ENCODE results near the gene TMEM145.
"Not testable (repeated sequence)": the region's sequence is repeated elsewhere in the genome, so short reads cannot be mapped to it uniquely, and the experiment has no call there.

The TMEM145 gene

DNA sequence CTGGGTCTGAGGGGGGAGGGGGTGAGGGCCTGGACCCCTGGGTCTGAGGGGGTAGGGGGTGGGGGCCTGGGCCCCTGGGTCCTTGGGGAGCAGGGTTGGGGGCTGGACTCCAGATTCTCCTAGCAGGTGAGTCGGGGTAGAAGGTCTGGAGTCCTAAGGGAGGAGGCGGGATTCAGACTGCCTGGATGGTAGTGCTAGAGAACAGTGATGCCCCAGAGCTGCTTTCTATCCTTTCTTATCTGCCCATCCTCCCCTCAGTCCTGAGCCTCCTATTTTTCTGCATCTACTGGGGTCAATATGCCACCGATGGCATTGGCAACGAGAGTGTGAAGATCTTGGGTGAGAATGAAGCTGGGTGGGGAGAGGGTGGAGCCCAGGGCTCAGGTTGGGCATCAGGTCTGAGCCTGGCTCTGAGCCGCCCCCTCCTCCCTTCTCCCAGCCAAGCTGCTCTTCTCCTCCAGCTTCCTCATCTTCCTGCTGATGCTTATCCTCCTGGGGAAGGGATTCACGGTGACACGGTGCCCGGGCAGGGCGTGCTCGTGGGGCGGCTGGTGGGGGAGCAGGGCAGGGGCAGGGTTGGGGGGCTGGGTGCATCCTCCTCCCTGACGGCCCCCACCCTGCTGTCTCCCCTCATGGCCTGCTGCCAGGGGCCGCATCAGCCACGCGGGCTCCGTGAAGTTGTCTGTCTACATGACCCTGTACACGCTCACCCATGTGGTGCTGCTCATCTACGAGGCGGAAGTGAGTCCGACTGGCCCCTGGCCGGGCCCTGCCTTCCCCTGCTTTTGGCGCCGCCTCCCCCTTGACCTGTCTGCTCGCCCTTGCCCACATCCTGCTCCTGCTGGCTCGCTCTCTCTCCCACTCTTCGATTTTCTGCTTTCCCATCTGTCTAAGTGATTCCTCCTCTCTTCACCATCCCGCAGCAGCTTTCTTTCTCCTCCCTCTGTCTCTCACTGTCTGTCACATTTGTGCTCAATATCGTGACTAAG lies 3.4 kb downstream of the TMEM145 start:
- DNase-seq, result peak; percentile 15 to 20

DNA sequence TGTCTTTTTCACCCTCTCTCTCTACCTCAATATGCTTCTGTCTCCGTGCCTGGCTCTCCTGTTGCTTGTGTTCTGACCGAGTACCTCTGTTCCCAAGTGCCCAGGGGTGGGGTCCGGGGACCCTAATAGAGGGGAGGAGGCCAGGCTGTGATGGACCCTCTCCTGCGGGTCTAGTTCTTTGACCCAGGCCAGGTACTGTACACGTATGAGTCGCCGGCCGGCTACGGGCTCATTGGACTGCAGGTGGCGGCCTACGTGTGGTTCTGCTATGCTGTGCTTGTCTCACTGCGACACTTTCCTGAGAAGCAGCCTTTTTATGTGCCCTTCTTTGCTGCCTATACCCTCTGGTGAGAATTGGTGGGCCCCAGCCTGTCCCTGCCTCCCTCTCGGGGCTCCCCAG lies 4.4 kb downstream of the TMEM145 start:
- no peak for DNase-seq

DNA sequence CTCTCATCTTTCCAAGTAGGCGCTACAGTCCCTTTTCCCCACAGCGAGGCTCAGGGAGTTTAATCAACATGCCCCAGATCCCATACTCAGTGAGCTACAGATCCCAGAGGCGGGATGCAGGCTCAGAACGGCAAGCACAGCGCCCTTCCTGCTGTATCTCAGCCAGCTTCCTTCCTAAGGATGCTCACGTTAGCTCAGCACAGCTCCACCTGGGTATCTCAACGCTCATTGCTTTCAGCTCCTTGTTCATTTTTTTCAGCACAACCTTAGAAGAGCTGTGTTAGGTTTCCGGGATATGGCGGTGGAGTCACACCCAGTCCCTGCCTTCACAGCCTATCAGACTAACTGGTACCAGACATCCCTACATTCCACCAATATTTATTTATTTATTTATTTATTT lies 9.2 kb downstream of the TMEM145 start:
- DNase-seq, result no peak

DNA sequence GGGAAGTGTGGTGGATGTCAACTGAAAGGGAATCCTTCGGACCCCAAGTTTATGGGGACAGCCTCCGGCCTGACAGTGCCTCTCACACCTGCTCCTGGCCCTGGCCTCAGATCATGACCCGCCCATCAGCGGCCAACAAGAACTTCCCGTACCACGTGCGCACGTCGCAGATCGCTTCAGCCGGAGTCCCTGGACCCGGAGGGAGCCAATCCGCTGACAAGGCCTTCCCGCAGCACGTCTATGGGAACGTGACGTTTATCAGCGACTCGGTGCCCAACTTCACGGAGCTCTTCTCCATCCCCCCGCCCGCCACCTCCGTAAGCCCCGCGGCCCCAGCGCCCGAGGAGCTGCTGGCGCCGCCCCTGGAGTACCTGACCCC lies 10.4 kb downstream of the TMEM145 start:
- DNase-seq, result no peak

DNA sequence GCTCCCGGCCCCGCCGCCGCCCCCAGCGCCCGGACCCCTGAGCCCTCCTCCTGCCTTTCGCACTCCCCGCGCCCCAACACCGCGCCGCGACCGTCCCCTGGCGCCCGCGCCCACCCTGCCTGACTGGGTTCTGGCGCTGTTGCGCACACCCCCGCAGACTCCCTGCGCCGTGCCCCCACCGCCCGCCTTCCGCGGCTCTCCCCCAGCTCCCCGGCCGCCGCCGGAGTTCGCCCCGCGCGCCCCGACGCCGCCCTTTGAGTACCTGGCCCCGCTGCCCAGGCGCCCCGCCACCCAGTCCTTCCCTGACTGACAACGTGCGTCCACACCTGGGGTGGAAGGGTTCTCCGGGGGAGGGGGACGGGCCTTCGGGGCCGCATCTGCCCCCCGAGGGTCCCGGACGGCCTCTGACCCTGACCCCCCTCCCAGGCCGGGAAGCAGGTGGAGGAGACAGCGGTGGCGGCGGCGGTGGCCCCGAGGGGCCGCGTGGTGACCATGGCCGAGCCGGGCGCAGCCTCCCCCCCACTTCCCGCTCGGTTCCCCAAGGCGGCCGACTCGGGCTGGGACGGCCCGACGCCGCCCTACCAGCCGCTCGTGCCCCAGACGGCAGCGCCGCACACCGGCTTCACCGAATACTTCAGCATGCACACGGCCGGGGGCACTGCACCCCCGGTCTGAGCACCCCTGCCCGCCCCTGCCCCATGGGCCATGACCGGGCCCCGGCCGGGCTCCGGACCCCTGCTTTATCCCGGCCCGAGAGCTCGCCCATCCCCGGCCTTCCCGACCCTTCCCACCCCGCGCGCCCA lies 10.9 kb downstream of the TMEM145 start:
- DNase-seq, result no peak

DNA sequence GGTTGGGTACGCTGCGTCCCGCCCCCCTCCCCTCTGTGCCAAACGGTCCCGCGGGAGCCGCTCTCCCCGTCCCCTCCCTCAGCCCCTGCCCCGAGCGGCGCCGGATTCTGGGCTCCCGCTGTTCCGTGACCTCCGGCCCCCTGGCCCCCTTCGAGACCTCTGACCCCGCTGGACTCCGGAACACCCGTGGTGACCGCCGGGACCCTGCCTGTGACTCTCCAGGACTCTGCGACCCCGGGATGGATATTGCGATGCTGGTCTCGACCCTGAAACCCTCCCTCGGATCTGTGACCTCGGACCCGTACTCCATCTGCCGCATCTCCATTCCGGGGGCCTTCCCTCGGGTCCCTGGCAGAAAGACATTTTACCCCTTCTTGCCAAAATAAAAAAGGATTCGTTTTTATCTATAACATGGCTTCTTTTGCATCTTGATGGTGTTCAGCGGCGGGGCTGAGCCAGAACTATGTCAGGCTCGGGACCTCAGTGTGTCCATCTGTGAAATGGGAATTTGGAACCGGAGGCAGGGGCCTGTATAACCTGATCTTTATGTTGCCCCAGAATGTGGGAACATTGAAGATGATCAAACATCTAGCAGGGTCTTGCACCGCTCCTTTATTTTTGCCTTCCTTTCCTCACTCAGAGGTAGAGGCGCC lies 11.7 kb downstream of the TMEM145 start:
- no peak for DNase-seq

DNA sequence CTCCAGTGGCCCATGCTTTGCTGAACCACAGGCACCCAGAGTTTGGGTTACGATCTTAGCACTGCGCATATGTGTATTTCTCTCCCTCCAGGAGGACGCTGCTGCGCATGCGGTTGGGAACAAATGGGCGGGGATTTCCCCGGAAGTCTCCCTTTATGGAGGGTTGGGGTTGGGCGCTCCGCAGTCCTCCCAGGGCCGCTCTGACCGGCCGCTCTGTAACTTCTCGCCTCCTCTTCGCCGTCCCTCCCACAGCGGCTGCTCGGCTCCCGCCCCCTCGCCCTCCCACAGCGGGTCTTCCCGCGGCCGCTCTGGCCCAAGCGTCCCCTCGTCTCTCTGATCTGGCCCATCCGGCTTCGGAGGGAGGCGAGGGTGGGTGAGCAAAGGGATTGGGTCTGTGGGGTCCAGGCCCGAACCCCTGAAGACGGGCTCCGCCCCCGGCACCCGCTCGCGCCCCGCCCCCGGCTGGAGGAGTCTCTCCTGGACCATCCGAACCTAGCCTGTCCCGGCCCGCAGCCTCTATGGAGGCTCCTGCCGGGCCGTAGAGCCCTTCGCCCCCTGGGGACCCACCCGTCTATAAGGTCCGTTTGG lies 12.3 kb downstream of the TMEM145 start, which contains the start of gene MEGF8:
TSS of gene MEGF8 (plus strand) at position 328 of the 588 bp plus-strand sequence. CDS start 609 bp downstream, outside the sequence.
- peak; percentile 97 to 99 for DNase-seq

DNA sequence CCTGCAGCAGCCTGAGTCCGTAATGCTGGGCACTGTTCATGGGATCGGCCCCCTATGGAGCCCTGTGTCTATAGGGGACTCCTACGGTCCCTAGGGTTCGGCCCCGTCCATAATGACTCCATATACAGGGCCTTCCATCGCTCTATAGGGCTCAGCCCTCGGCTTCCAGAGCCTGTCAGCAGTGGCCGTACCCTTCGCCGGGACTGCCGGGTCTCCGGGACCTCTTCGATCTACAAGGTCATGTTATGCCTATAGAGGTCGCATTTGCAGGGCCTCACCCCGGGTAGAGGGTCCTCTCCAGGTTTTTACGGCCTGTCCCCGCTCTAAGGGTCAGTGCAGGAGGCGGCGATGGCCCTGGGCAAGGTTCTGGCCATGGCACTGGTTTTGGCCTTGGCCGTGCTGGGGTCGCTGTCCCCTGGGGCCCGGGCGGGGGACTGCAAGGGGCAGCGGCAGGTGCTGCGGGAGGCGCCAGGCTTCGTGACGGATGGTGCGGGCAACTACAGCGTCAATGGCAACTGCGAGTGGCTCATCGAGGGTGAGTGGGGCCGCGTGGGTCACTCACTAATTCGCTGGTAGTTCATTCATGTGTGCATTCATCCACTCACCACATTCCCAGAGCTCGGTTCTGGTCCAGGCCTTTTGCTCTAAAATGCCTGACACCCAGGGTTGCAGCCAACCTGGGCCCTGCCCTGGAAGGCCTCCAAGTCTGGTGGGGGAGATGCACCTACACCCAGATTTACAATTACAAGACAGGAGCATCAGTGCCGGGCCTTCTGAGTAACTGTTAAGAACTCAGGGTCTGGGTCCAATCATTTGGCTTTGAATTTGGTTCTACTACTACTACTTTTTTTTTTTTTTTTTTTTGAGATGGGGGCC lies 13.0 kb downstream of the TMEM145 start:
- peak; percentile 20 for DNase-seq

DNA sequence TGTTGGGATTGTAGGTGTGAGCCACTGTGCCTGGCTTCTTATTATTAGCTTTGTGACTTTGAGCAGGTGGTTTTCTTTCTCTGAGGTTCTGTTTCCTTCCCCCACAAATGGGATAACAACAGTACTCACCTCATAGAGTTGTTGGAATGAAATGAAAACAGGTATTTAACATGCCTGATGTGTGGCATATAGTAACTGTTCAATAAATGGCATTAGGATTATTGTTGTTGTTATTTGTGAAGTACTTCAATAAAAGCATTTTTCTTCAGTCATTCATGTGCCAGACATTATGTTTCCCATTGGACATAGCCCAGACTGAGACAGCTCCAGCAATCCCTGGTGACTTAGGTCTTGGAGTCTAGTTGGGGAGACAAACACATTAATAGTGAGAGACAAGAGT lies 13.9 kb downstream of the TMEM145 start:
- DNase-seq, result no peak

DNA sequence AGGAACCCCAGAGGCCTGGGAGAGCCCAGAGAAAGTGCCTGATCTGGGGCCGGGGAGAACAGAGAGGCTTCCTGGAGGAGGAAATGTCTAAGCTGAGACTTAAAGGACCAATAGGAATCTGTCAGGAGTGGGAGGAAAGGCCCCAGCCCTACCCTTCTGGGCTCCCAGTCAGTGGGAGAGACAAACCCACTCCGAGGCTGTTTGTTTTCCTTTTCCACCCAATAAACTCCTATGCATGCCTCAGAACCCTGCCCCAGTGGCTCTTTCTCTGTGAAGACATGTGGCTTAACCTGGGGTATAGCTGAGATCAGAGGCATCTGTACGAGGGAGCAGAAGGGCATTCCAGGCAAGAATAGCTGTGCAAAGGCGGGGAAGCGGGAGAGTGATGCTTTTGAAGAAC lies 14.3 kb downstream of the TMEM145 start:
- no peak for DNase-seq

DNA sequence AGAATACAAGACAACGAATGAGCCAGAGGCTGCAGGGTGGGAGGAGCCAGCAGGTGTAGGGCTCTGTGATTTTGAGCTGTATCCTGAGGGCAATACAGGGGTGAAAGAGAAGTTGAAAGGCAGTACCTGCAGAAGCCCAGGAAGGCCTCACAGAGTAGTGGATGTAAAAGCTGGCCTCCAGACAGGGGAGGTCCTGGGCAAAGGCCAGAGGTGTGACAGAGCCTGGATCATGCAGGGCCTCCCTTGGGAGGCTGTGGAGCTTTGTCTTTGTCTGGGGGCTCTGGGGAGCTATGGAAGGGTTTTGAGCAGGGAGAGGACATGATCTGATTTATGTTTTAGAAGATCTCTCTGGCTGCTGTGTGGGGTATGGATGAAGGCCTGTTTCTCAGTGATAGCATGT lies 15.0 kb downstream of the TMEM145 start:
- DNase-seq, result no peak

DNA sequence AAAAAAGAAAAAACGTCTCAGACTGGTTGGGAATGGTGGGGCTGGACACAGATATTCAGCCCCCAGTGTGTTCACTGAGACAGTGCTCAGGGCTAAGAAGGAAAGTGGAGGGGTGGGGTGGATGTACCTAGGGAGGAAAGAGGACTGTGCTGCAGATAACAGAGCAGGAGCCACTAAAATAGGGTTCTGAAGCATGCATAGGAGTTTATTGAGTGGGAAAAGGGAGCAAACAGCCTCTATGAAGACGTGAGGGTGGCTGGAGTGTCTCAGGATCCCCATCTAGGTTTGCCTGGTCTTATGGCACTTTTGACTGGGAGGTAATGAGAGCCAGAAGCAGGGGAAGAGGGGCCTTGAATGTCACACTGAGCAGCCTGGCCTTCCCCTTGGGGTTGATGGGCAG lies 15.7 kb downstream of the TMEM145 start:
- DNase-seq, result no peak

DNA sequence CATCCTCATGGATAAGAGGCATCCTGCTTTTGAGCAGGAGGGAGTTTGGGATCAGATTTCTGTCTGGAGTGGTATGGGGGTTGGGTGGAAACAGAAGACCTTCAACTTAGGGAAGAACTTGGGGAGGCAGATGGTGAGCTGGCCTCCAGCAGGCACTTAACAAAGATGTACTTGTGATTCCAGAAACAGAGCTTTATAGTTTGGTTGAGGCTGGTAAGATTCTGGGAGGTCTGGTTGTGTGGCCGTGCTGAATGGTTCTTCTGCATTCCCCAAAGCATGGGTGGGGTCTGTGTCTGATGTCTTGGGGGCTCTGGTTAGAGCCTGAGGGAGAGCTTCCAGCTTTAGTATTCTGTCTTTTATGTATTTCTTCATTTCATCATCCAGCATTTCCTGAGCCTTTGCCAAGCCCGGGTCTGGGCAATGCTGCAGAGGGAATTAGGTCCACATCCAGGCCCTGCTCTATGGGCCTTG lies 17.2 kb downstream of the TMEM145 start:
- no peak for DNase-seq

DNA sequence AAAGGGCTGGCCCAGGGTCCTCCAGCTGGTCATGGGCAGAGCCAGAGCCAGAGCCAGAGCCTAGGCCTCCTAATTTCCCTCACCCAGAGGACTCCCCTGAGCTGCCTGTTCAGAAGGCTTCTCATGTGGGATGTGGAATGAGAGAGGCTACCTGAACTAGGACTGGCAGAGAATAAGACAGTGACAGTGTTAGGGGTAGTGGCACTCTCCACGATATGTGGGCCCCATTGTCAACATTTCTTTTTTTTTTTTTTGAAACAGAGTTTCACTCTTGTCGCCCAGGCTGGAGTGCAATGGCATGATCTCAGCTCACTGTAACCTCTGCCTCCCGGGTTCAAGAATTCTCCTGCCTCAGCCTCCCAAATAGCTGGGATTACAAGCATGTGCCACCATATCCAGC lies 18.2 kb downstream of the TMEM145 start:
- not testable (repeated sequence) for DNase-seq

DNA sequence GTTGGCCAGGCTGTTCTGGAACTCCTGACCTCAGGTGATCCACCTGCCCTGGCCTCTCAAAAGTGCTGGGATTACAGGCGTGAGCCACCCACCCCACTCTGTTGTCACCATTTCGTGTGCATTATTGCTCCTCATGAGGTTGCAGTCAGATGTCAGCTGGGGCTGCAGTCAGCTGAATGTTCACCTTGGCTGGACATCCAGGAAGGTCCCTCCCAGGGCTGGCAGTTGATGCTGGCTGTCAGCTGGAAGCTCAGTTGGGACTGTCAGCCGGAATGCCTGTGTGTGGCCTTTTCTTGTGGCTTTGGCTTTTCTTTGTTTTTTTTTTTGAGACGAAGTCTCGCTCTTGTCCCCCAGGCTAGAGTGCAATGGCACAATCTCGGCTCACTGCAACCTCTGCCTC lies 18.9 kb downstream of the TMEM145 start:
- no peak for DNase-seq

DNA sequence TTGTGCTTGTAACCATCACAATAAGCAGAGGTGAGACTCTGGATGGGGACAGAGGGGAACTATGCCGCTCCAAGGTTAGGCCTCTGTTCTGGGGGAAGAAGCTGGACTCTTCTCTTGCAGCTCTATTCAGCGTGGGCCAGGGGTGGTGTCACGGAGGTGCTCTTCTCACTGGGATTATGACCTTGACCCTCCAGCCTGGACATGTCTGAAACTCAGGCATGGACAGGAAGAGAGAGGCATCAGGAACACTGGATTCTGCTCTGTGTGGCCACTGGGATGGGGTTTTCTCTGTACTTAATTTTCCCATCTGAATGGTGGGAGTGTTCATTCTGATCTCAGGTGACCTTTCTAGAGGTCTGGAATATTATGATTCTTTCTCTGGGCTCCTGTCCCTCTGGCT lies 19.9 kb downstream of the TMEM145 start:
- no peak for DNase-seq

DNA sequence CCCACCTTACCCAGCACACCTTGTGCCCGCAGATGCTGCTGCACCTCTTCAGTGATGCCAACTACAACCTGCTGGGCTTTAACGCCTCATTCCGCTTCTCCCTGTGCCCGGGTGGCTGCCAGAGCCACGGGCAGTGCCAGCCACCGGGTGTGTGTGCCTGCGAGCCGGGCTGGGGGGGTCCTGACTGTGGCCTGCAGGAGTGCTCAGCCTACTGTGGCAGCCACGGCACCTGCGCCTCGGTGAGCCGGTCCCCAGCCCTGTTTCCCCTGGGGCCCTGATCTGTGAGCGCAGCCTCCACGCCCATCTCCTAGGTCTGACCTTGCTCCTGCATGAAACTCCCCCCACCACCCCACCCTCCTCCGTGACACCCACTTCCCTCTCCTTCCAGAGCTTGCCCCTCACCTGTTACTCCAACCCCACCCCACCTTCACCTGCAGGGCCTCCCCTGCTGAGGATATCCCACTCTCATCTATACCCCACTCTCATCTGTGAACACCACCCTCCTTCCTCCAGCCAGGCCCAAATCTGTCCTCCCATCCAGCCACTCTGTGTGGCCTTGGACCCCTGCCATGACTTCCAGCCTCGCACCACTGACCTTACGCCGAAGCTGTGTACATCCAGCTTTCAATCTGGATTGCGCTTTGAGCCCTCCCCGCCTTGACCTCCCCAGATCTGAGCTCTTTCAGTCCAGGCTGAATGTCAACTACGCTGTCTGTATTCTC lies 21.0 kb downstream of the TMEM145 start:
- no peak for DNase-seq

DNA sequence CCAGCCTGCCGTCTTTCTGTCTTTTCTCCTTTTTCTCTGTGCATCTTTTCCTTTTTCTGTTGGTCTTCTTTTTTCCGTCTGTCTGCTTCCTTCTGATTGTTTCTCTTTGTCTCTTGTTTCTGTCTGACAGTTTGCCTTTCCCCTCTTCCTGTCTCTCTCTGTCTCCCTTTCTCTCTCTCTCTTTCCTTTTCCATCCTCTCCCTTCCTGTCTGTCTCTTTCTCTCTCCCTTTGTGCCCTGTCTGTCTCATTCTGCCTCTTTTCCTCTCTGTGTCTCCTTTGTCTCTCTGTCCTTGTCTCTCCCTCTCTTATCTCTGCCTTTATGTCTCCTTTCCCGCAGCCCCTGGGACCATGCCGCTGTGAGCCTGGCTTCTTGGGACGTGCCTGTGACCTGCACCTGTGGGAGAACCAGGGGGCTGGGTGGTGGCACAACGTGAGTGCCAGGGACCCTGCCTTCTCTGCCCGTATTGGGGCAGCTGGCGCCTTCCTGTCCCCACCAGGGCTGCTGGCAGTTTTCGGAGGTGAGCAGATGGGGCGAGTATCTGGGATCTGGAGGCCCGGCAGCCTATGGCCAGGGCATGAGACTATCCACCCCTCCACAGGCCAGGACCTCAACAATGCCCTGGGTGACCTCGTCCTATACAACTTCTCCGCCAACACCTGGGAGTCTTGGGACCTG lies 21.7 kb downstream of the TMEM145 start:
- DNase-seq, result no peak

DNA sequence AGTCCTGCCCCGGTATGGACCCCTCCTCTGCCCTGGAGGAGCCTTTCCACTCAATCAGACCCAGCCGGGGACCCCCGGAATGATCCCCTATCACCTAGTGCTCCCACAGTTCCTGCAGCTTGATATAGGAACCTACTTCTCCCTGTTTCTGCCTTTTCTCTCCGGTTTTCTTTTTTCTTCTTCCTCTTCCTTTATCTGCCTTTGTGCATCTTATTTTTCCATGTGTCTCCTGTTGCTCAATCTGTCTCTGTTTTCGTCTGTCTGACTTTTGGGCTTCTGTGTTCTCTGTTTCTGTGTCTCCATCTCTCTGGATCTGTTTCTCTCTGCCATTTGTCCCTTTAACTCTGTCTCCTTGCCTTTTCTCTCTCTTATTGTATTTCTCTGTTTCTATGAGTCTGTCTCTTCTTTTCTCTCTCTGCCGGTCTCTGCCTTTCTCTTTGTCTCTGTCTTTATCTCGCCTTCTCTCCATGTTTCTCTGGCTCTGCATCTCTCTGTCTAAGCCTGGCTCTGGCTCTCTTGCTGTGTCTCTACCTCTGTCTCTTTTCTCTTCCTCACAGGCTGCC lies 22.3 kb downstream of the TMEM145 start:
- DNase-seq, result no peak

DNA sequence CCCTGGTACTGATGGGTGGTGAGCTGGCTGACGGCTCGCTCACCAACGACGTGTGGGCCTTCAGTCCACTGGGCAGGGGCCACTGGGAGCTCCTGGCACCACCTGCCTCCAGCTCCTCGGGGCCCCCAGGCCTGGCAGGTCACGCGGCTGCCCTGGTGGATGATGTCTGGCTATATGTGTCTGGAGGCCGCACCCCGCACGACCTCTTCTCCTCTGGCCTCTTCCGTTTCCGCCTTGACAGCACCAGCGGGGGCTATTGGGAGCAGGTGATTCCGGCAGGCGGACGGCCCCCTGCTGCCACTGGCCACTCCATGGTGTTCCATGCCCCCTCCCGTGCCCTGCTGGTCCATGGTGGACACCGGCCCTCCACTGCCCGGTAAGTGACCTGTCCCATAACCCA lies 22.9 kb downstream of the TMEM145 start:
- no peak for DNase-seq
